PC-3 (cell line): ENCODE measurements around the gene MXI1.

ENCODE experiments used
- EZH2 ChIP-seq: fragments of 300-600 bp; sonication (generic); IDR thresholded peaks from one replicate; pipeline ENCODE4 v1.6.1; 2017; ENCODE audit warnings: antibody characterized with exemption, mild to moderate bottlenecking, low read length; ENCODE audit not compliant: unreplicated experiment
- EZH2phosphoT487 ChIP-seq: fragments of 300-600 bp; sonication (generic); IDR thresholded peaks from 2 replicates; pipeline ENCODE4 v1.6.1; 2018; ENCODE audit warnings: mild to moderate bottlenecking, antibody characterized with exemption, low read length, borderline replicate concordance
- TF ChIP-seq, protein P1 (sequence below): fragments of 300-600 bp; sonication (generic); conservative IDR thresholded peaks from 2 replicates; pipeline ENCODE4 v1.5.1; 2017; ENCODE audit warnings: antibody characterized with exemption, low read depth, mild to moderate bottlenecking, low read length

DNA sequence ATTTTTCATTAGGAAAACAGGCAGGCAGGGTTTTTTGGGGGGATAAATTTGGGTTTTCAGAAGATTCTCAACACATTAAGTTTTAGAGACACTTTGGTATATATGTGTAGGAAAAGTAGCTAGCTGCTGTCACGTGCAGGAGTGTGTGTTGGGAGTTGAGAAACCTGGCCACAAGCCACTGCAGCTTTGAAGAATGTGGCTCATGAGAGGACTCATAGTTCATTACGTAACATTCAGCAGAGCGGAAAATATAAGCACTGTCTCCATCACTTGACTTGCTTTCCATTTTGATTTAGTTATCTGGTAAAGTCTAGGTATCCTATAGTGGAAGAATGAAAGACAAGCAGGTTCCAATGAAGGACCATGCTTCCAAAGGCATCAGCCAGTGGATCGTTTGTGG is 66.1 kb downstream of the MXI1 start:
- TF ChIP-seq, protein P1, sequence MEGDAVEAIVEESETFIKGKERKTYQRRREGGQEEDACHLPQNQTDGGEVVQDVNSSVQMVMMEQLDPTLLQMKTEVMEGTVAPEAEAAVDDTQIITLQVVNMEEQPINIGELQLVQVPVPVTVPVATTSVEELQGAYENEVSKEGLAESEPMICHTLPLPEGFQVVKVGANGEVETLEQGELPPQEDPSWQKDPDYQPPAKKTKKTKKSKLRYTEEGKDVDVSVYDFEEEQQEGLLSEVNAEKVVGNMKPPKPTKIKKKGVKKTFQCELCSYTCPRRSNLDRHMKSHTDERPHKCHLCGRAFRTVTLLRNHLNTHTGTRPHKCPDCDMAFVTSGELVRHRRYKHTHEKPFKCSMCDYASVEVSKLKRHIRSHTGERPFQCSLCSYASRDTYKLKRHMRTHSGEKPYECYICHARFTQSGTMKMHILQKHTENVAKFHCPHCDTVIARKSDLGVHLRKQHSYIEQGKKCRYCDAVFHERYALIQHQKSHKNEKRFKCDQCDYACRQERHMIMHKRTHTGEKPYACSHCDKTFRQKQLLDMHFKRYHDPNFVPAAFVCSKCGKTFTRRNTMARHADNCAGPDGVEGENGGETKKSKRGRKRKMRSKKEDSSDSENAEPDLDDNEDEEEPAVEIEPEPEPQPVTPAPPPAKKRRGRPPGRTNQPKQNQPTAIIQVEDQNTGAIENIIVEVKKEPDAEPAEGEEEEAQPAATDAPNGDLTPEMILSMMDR = no peak
- TF ChIP-seq EZH2 (no peak), EZH2phosphoT487 (no peak)
